HCT116 (cell line): ENCODE results near the gene UXS1. TPM values are rescaled to one million over a fixed set of nuclear protein-coding genes. Genes with fewer than 3 reads are reported as not detected.
A peak's percentile ranks its signal among the peaks of the same experiment; 100 is the strongest.

Experiments
- ATAC-seq: fragments of 200-7000 bp; cut with Tn5 transposase; 2 replicates; pipeline ENCODE4 v1.9.1; 2020; ENCODE audit warnings: mild to moderate bottlenecking, moderate library complexity
- BruUV-seq: library from RNA; stranded (reverse); fragments of 400-500 nt; replicated peaks from 2 replicates; lab custom pipeline; 2021; lab: Mats Ljungman, UMichigan
- CTCF ChIA-PET: fragments of 300-600 bp; sonication (Branson Sonifier 250); formaldehyde crosslinking; loops from one replicate; lab custom pipeline; 2021; ENCODE audit warnings: antibody characterized with exemption; lab: Charles Lee
- POLR2A ChIA-PET: fragments of 300-600, 350-600 bp; sonication (Branson Sonifier 250); formaldehyde crosslinking; loops from one replicate; lab custom pipeline; 2021; ENCODE audit warnings: antibody characterized with exemption; lab: Charles Lee
- RAD21 ChIA-PET, 2 experiments: fragments of 300-600 bp; sonication (Branson Sonifier 250); formaldehyde crosslinking; loops; one replicate each; lab custom pipeline; 2023; ENCODE audit warnings: low total read pairs in 2 of 2; ENCODE audit not compliant: uncharacterized antibody in 2 of 2, unreplicated experiment in 2 of 2, low non-redundant PET in 1 of 2; lab: Charles Lee
- DNase-seq: peaks from one replicate; pipeline ENCODE4 v3.0.0-alpha.2; 2010; ENCODE audit warnings: low read depth, low spot score
- H2AFZ ChIP-seq: fragments of 200-600 bp; shearing (Covaris generic), sonication (generic); 2 replicates; pipeline ENCODE4 v1.6.1; 2017; ENCODE audit warnings: low read depth, mixed run types, mixed read lengths, antibody characterized with exemption, low read length; ENCODE audit not compliant: poor library complexity, severe bottlenecking
- H3K27ac ChIP-seq: 2 replicates; pipeline ENCODE4 v1.5.1; 2012; ENCODE audit warnings: low read depth, low read length
- H3K27me3 ChIP-seq: fragments of 200-600 bp; sonication (generic); 2 replicates; pipeline ENCODE4 v1.6.1; 2016; ENCODE audit warnings: mixed run types, low read length, mixed read lengths; ENCODE audit not compliant: insufficient read depth
- H3K36me3 ChIP-seq, 2 experiments: fragments of 200-500 bp in 1 of 2; fragments of 200-600 bp in 1 of 2; sonication (Bioruptor generic) in 1 of 2; sonication (generic) in 1 of 2; 2 replicates each; pipeline versions ENCODE4 v1.5.1 to v1.6.1; 2014 to 2016; ENCODE audit warnings: low read length in 2 of 2, inconsistent platforms in 1 of 2, mixed read lengths in 1 of 2, mixed run types in 1 of 2; ENCODE audit not compliant: insufficient read depth in 2 of 2, control insufficient read depth in 1 of 2
- H3K4me1 ChIP-seq, 2 experiments: fragments of 200-600 bp in 1 of 2; sonication (generic) in 1 of 2; 2 replicates each; pipeline versions ENCODE4 v1.5.1 to v1.6.1; 2012 to 2017; ENCODE audit warnings: low read length in 2 of 2, inconsistent platforms in 1 of 2, mild to moderate bottlenecking in 1 of 2, mixed read lengths in 1 of 2, mixed run types in 1 of 2, moderate library complexity in 1 of 2; ENCODE audit not compliant: insufficient read depth in 2 of 2, control insufficient read depth in 1 of 2
- H3K4me2 ChIP-seq: fragments of 200-600 bp; sonication (generic); 2 replicates; pipeline ENCODE4 v1.6.1; 2017; ENCODE audit warnings: mixed run types, low read length, mixed read lengths
- H3K4me3 ChIP-seq, 2 experiments: fragments of 200-600 bp in 1 of 2; sonication (generic) in 1 of 2; replicated peaks in 1 of 2; 2 replicates each; pipeline ENCODE4 v1.5.1; 2011 to 2016; ENCODE audit warnings: low read length in 2 of 2, control low read depth in 1 of 2, low read depth in 1 of 2, mild to moderate bottlenecking in 1 of 2, mixed read lengths in 1 of 2, mixed run types in 1 of 2
- H3K79me2 ChIP-seq: fragments of 200-600 bp; sonication (generic); 2 replicates; pipeline ENCODE4 v1.6.1; 2017; ENCODE audit warnings: mild to moderate bottlenecking, mixed run types, low read length, moderate library complexity, mixed read lengths; ENCODE audit not compliant: insufficient read depth
- H3K9ac ChIP-seq: fragments of 200-600 bp; sonication (generic); 2 replicates; pipeline ENCODE4 v1.6.1; 2016; ENCODE audit warnings: low read length, mixed read lengths
- H3K9me2 ChIP-seq: fragments of 200-600 bp; sonication (generic), shearing (Covaris generic); 2 replicates; pipeline ENCODE4 v1.6.1; 2017; ENCODE audit warnings: mixed run types, mild to moderate bottlenecking, moderate library complexity; ENCODE audit not compliant: insufficient read depth
- H3K9me3 ChIP-seq, 2 experiments: fragments of 200-500 bp in 1 of 2; fragments of 200-600 bp in 1 of 2; sonication (Bioruptor generic) in 1 of 2; sonication (generic) in 1 of 2; 2 replicates each; pipeline ENCODE4 v1.6.1; 2014 to 2017; ENCODE audit warnings: low read length in 2 of 2, mixed read lengths in 2 of 2, inconsistent platforms in 1 of 2, low read depth in 1 of 2, mild to moderate bottlenecking in 1 of 2, mixed run types in 1 of 2, moderate library complexity in 1 of 2; ENCODE audit not compliant: control insufficient read depth in 1 of 2, insufficient read depth in 1 of 2
- H4K20me1 ChIP-seq: fragments of 200-600 bp; sonication (generic), shearing (Covaris generic); 2 replicates; pipeline ENCODE4 v1.6.1; 2017; ENCODE audit warnings: mixed run types, mild to moderate bottlenecking, moderate library complexity; ENCODE audit not compliant: insufficient read depth
- CBX3 ChIP-seq: IDR thresholded peaks from 2 replicates; pipeline ENCODE4 v1.6.1; 2012; ENCODE audit warnings: low read depth
- CEBPB ChIP-seq: IDR thresholded peaks from 2 replicates; pipeline ENCODE4 v1.6.1; 2012; ENCODE audit warnings: low read depth
- ELF1 ChIP-seq: IDR thresholded peaks from 2 replicates; pipeline ENCODE4 v1.6.1; 2012; ENCODE audit warnings: low read depth, borderline replicate concordance
- EZH2phosphoT487 ChIP-seq: fragments of 200-600 bp; IDR thresholded peaks from 2 replicates; pipeline ENCODE4 v1.6.1; 2018; ENCODE audit warnings: antibody characterized with exemption, borderline replicate concordance
- FOSL1 ChIP-seq: IDR thresholded peaks from 2 replicates; pipeline ENCODE4 v1.6.1; 2012; ENCODE audit warnings: low read depth
- POLR2A ChIP-seq: IDR thresholded peaks from 2 replicates; pipeline ENCODE4 v1.7.0; 2011; ENCODE audit warnings: borderline replicate concordance; ENCODE audit not compliant: insufficient read depth, insufficient read length; ENCODE audit errors: extremely low read depth
- POLR2AphosphoS5 ChIP-seq: IDR thresholded peaks from 2 replicates; pipeline ENCODE4 v1.6.1; 2011; ENCODE audit warnings: mild to moderate bottlenecking, low read depth, low read length, moderate library complexity
- RAD21 ChIP-seq: IDR thresholded peaks from 2 replicates; pipeline ENCODE4 v1.6.1; 2012; ENCODE audit warnings: low read depth, mild to moderate bottlenecking
- ZNF274 ChIP-seq: fragments of 200-500 bp; sonication (Bioruptor generic); IDR thresholded peaks from 2 replicates; pipeline ENCODE4 v1.6.1; 2014; ENCODE audit warnings: mild to moderate bottlenecking, low read depth, low read length, inconsistent platforms
- intact Hi-C: fragments of 100-400 bp; cut with micrococcal nuclease; formaldehyde crosslinking; loops from 2 replicates; pipeline ENCODE4 v1.10.0; 2022
- total RNA-seq: library from RNA; stranded (reverse); gene quantifications from one replicate; pipeline ENCODE4 v1.2.1, GENCODE V29; 2021; ENCODE audit not compliant: unreplicated experiment
- TF ChIP-seq, protein P1 (sequence below): IDR thresholded peaks from 2 replicates; pipeline ENCODE4 v1.6.1; 2012

Gene UXS1
- total RNA-seq, 1 experiment from 2014 or later, result 45.7 TPM

DNA sequence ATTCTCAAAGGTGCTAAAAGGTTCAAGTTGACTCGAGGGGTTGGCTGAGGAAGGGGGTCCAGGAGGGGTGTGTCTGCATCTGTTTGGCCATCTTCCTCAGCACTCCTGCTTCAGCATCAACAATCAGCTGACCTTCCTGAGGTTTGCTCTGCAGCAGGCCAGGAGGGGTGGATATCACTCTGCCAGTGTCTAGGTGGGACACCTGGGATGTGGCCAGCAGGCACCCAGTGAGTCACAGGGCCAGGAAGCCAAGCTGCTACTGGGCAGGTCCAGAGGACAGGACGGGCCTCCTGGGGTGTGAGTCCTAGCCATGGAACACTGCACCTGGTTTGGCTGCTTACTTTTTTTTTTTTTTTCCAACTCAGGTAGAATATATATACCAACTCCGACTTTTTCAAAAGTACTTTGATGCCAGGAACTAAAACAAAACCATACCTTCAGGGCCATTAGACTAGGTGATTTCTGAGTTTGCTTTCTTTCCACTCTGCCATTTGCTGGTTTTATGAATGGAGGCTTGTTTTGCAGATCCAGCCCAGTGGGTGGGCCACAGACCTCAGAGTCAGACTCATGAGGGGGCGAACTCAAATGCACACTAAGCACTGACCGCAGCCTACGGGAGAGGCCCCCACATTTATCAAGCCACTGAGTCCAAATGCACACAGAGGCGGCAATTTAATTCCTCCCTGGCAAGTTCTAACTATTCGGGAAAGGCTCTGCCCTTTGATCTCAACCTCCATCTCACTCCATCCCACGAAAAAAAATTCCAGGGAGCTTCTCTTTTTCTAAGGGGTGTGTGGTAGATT, 76.0 kb downstream of the UXS1 start:
- H3K4me3 ChIP-seq, result no peak overlapping the region
- H3K79me2 ChIP-seq, result peaks cover 6% of the 10 kb centered on the region; the same call in 1 of the 2 replicates
- H3K4me2 ChIP-seq, result peak overlapping the region; percentile 35
- BruUV-seq, result no TSS peak
- POLR2A ChIA-PET, result no interaction called here
- intact Hi-C loops, result loop anchor here (5.0 kb wide), 1 partner anchor 464 kb away; no protein-coding TSS in a partner anchor
- RAD21 ChIA-PET, result no interaction called here
- peaks cover 15 to 54% of the 10 kb centered on the region in 2 experiments for H3K4me1 ChIP-seq
- no peaks in the 10 kb centered on the region for H3K27me3 ChIP-seq
- no peaks in the 10 kb centered on the region for H4K20me1 ChIP-seq
- CTCF ChIA-PET, result no interaction called here
- H3K9ac ChIP-seq, result no peak overlapping the region
- no peaks in the 10 kb centered on the region; a peak in 1 of 4 replicates for H3K36me3 ChIP-seq
- no peak overlapping the region for H2AFZ ChIP-seq
- peak; percentile 8; the same call in 1 of the 2 replicates for TF ChIP-seq FOSL1
- TF ChIP-seq CBX3, result no peak
- DNase-seq (no peak), ATAC-seq (peak; percentile 37; the same call in 1 of the 2 replicates)
- no peaks in the 10 kb centered on the region for H3K9me2 ChIP-seq
- H3K27ac ChIP-seq, result no peak overlapping the region
- H3K9me3 ChIP-seq, result no peaks in the 10 kb centered on the region

DNA sequence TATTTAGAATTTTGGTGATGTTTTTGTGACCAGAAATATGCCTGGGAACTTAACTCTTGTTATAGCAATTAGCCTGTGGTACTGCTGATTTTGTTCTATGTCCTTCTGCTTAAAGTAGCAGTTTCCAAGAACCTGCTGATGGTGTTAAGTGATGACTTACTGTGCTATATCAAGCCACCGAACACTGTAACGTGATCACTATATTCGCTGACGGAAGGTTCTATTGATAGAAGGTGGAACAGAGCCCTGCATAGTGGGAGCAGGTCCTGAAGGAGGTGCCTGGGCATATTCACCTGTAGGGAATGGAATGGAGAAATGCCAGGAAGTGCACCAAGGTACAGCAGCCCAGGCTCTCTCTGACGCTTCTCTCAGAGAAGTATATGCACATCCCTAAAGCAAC, 76.8 kb downstream of the UXS1 start:
- ATAC-seq (no peak), DNase-seq (no peak)
- Histone ChIP-seq H4K20me1 (no peaks in the 10 kb centered on the region), H3K4me3 (no peak overlapping the region), H3K9me2 (no peaks in the 10 kb centered on the region), H3K9me3 (no peaks in the 10 kb centered on the region), H3K36me3 (peaks cover 0 to under 1% of the 10 kb centered on the region in 2 experiments; a peak in 1 of 4 replicates), H3K79me2 (peaks cover 6% of the 10 kb centered on the region; the same call in 1 of the 2 replicates), H3K4me1 (peaks cover 15 to 54% of the 10 kb centered on the region in 2 experiments), H3K27ac (no peak overlapping the region), H3K4me2 (no peak overlapping the region), H3K9ac (no peak overlapping the region), H3K27me3 (no peaks in the 10 kb centered on the region), H2AFZ (no peak overlapping the region)
- no TSS peak for BruUV-seq
- CTCF ChIA-PET, result no interaction called here
- intact Hi-C loops, result loop anchor here (5.0 kb wide), 1 partner anchor 465 kb away; no protein-coding TSS in a partner anchor
- RAD21 ChIA-PET, result no interaction called here
- POLR2A ChIA-PET, result no interaction called here
- no peak for TF ChIP-seq POLR2AphosphoS5
- TF ChIP-seq ZNF274, result no peak
- TF ChIP-seq, protein P1, sequence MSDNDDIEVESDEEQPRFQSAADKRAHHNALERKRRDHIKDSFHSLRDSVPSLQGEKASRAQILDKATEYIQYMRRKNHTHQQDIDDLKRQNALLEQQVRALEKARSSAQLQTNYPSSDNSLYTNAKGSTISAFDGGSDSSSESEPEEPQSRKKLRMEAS, result no peak
- no peak for TF ChIP-seq ELF1
- no peak for TF ChIP-seq CEBPB
- no peak for TF ChIP-seq POLR2A
- TF ChIP-seq RAD21, result no peak
- TF ChIP-seq EZH2phosphoT487, result no peak
